Parathyroid adenoma (tissue), 2 donors: Measurements from ENCODE around the gene SUV39H2.

Experiments
- H2AFZ ChIP-seq: fragments of 300-600 bp; sonication (generic); one replicate; pipeline ENCODE4 v1.7.0; 2017; ENCODE audit warnings: antibody characterized with exemption, mild to moderate bottlenecking
- H3K27ac ChIP-seq: fragments of 300-600 bp; sonication (generic); one replicate; pipeline ENCODE4 v1.7.0; 2017
- H3K27me3 ChIP-seq: fragments of 300-600 bp; sonication (generic); one replicate; pipeline ENCODE4 v1.7.0; 2017; ENCODE audit warnings: low read length; ENCODE audit not compliant: control insufficient read depth, insufficient read depth
- H3K36me3 ChIP-seq: fragments of 300-600 bp; sonication (generic); one replicate; pipeline ENCODE4 v1.7.0; 2017; ENCODE audit warnings: low read length; ENCODE audit not compliant: control insufficient read depth, insufficient read depth
- H3K4me1 ChIP-seq: fragments of 300-600 bp; sonication (generic); one replicate; pipeline ENCODE4 v1.7.0; 2017; ENCODE audit warnings: control low read depth
- H3K4me2 ChIP-seq: fragments of 300-600 bp; sonication (generic); one replicate; pipeline ENCODE4 v1.7.0; 2017; ENCODE audit warnings: low read length
- H3K4me3 ChIP-seq: fragments of 300-600 bp; sonication (generic); one replicate; pipeline ENCODE4 v1.7.0; 2017; ENCODE audit warnings: low read depth, low read length
- H3K79me2 ChIP-seq: fragments of 300-600 bp; sonication (generic); one replicate; pipeline ENCODE4 v1.7.0; 2017; ENCODE audit warnings: control low read depth
- H3K9ac ChIP-seq: fragments of 300-600 bp; sonication (generic); one replicate; pipeline ENCODE4 v1.7.0; 2017; ENCODE audit warnings: mild to moderate bottlenecking
- H3K9me3 ChIP-seq: fragments of 300-600 bp; sonication (generic); one replicate; pipeline ENCODE4 v1.7.0; 2017; ENCODE audit warnings: low read length; ENCODE audit not compliant: control insufficient read depth
- TF ChIP-seq, protein P1 (sequence below): fragments of 300-600 bp; sonication (generic); IDR thresholded peaks from one replicate; pipeline ENCODE4 v1.7.0; 2017; ENCODE audit warnings: antibody characterized with exemption, mild to moderate bottlenecking
- donor health status: primary hyperparathyroidism.

The SUV39H2 gene, protein sequence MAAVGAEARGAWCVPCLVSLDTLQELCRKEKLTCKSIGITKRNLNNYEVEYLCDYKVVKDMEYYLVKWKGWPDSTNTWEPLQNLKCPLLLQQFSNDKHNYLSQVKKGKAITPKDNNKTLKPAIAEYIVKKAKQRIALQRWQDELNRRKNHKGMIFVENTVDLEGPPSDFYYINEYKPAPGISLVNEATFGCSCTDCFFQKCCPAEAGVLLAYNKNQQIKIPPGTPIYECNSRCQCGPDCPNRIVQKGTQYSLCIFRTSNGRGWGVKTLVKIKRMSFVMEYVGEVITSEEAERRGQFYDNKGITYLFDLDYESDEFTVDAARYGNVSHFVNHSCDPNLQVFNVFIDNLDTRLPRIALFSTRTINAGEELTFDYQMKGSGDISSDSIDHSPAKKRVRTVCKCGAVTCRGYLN

DNA sequence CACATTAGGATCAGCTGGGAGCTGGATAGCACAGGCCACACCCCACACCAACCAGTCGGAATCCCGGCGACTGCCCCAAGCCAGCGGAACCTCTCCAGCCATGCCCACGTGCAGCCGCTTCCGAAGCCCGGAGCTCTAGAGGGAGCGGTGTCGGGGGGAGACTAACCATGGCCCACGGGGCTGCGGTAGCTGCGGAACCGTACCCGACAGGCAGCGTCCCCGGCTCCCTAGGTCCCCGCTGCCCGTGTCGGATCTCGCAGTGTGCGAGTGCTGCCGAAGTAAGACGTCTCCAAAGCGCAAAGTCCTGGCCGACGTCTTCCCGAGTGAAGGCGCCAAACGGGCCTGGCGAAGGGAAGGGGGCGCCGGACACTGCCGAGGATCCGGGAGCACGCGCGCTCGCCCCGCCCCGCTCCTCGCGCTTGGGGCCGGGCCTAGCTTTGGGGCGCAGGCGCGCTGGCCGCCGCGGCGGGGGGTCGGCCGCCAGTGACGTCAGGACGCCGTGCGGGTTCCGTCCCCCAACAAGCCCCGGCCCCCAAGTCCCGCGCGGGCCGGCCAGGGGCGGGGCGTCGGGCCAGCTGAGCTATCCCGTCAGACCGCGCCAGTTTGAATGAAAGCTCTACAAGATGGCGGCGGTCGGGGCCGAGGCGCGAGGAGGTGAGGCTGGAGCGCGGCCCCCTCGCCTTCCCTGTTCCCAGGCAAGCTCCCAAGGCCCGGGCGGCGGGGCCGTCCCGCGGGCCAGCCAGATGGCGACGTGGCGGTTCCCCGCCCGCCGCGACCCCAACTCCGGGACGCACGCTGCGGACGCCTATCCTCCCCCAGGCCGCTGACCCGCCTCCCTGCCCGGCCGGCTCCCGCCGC is at the start of gene SUV39H2:
TSS of gene SUV39H2 (plus strand) at position 601 of the 858 bp plus-strand sequence. CDS start at position 624, 23 bp downstream.
- Histone ChIP-seq H3K4me3 (peak within 1 kb of the TSS; percentile 94), H3K4me2 (peak within 1 kb of the TSS; percentile 81), H3K36me3 (no peaks in the 10 kb centered on the region), H3K79me2 (peaks cover 3% of the 10 kb centered on the region), H3K4me1 (peaks cover 10% of the 10 kb centered on the region), H3K27ac (peak within 1 kb of the TSS; percentile 89), H3K9me3 (no peaks in the 10 kb centered on the region), H3K9ac (peak within 1 kb of the TSS; percentile 86), H2AFZ (peak within 1 kb of the TSS; percentile 96), H3K27me3 (no peaks in the 10 kb centered on the region)
- TF ChIP-seq, protein P1, sequence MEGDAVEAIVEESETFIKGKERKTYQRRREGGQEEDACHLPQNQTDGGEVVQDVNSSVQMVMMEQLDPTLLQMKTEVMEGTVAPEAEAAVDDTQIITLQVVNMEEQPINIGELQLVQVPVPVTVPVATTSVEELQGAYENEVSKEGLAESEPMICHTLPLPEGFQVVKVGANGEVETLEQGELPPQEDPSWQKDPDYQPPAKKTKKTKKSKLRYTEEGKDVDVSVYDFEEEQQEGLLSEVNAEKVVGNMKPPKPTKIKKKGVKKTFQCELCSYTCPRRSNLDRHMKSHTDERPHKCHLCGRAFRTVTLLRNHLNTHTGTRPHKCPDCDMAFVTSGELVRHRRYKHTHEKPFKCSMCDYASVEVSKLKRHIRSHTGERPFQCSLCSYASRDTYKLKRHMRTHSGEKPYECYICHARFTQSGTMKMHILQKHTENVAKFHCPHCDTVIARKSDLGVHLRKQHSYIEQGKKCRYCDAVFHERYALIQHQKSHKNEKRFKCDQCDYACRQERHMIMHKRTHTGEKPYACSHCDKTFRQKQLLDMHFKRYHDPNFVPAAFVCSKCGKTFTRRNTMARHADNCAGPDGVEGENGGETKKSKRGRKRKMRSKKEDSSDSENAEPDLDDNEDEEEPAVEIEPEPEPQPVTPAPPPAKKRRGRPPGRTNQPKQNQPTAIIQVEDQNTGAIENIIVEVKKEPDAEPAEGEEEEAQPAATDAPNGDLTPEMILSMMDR = no peak

DNA sequence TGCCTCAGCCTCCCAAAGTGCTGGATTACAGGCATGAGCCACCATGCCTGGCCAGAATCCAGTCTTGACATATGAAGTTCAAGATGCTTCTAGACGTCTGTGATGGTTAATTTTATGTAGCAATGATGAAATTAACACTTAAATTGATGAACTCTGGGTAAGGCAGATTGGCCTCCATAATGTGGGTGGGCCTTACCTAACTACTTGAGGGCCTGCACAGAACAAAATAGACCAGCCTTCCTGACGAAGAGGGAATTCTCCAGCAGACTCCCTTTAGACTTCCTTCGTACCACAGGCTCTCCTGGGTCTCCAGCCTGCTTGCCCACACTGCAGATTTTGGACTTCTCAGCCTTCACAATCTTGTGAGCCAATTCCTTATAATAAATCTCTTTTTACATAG is 45.6 kb upstream of the SUV39H2 start:
- H2AFZ ChIP-seq = no peak overlapping the region
- peaks cover 15% of the 10 kb centered on the region for H3K4me1 ChIP-seq
- TF ChIP-seq, protein P1 = no peak
- H3K36me3 ChIP-seq = no peaks in the 10 kb centered on the region
- H3K27me3 ChIP-seq = no peaks in the 10 kb centered on the region
- H3K4me2 ChIP-seq = no peak overlapping the region
- H3K9ac ChIP-seq = no peak overlapping the region
- H3K79me2 ChIP-seq = no peaks in the 10 kb centered on the region
- no peaks in the 10 kb centered on the region for H3K9me3 ChIP-seq
- H3K27ac ChIP-seq = no peak overlapping the region
- no peak overlapping the region for H3K4me3 ChIP-seq

DNA sequence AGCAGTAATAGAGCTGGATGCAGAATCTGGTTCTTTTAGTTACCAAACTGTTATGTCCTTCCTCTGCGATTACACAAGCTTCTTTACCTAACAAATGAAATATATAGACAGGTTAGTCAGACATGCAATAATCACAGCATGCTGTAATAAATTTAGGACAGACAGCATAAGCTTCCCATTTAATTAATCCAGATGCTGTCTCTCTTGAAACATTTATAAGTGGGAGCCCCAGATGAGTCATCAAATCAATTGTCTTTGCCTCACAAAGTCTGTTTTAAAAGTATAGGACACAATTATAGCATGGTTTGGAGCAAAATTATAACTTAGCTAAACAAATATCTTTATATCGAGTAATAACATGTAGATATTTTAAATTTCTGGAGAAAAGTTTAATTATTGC is 42.5 kb upstream of the SUV39H2 start:
- no peak overlapping the region for H3K27ac ChIP-seq
- TF ChIP-seq, protein P1 = no peak
- H3K36me3 ChIP-seq = no peaks in the 10 kb centered on the region
- no peak overlapping the region for H3K9ac ChIP-seq
- H3K4me1 ChIP-seq = peaks cover 15% of the 10 kb centered on the region
- H3K9me3 ChIP-seq = no peaks in the 10 kb centered on the region
- H2AFZ ChIP-seq = no peak overlapping the region
- no peak overlapping the region for H3K4me3 ChIP-seq
- H3K27me3 ChIP-seq = no peaks in the 10 kb centered on the region
- H3K79me2 ChIP-seq = peaks cover 8% of the 10 kb centered on the region
- no peak overlapping the region for H3K4me2 ChIP-seq

DNA sequence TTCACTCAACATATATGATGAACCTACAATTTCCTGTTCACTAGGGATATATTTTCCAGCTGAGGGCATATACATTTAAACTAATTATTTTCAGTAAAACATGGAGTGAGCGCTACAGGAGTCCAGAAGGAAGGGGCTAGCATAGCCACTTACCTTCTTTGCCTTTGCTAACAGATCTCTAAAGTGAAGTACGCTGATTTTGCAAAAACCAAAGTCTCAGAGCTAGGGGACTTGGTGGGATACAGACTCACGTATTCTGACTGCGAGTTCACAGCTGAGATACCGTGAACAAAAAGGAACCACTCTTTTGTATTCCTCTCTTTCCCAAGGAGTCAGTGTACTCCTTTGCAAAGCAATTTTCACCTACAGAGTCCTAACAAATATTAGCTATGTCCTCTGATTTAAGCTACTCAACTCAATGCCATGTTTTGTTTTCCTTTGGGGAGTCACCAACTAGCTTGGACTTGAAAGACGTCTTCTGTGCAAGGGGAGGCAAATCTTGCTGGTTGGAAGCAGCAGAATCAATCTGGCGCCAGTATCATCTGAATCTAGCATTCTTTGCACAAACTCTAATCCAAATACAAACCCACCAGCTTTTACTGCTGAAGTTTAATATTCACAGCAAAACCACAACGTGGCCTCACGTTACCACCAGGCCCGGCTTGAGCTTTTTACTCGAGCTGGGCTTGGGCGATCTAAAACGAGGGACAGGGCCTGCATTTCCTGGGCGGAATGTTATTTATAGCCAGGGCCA is 41.5 kb upstream of the SUV39H2 start:
- peak overlapping the region; percentile 72 for H3K4me3 ChIP-seq
- H3K4me2 ChIP-seq = peak overlapping the region; percentile 71
- TF ChIP-seq, protein P1 = no peak
- peaks cover 15% of the 10 kb centered on the region for H3K4me1 ChIP-seq
- H3K9ac ChIP-seq = peak overlapping the region; percentile 74
- H3K27me3 ChIP-seq = no peaks in the 10 kb centered on the region
- peak overlapping the region; percentile 96 for H3K27ac ChIP-seq
- peaks cover 11% of the 10 kb centered on the region for H3K79me2 ChIP-seq
- H3K36me3 ChIP-seq = no peaks in the 10 kb centered on the region
- H2AFZ ChIP-seq = peak overlapping the region; percentile 94
- no peaks in the 10 kb centered on the region for H3K9me3 ChIP-seq
